Skeletal muscle cell (primary cell): ENCODE measurements around the gene GTF3C5.
"Not testable (repeated sequence)": the region's sequence is repeated elsewhere in the genome, so short reads cannot be mapped to it uniquely, and the experiment has no call there.

Experiments used
- DNase-seq: peaks from one replicate; pipeline ENCODE4 v3.0.0-alpha.2; 2010; ENCODE audit warnings: low read depth
- H3K4me3 ChIP-seq: 2 replicates; pipeline ENCODE4 v1.5.1; 2011; ENCODE audit warnings: low read depth, mild to moderate bottlenecking, control low read depth, low read length, moderate library complexity

Gene GTF3C5

DNA sequence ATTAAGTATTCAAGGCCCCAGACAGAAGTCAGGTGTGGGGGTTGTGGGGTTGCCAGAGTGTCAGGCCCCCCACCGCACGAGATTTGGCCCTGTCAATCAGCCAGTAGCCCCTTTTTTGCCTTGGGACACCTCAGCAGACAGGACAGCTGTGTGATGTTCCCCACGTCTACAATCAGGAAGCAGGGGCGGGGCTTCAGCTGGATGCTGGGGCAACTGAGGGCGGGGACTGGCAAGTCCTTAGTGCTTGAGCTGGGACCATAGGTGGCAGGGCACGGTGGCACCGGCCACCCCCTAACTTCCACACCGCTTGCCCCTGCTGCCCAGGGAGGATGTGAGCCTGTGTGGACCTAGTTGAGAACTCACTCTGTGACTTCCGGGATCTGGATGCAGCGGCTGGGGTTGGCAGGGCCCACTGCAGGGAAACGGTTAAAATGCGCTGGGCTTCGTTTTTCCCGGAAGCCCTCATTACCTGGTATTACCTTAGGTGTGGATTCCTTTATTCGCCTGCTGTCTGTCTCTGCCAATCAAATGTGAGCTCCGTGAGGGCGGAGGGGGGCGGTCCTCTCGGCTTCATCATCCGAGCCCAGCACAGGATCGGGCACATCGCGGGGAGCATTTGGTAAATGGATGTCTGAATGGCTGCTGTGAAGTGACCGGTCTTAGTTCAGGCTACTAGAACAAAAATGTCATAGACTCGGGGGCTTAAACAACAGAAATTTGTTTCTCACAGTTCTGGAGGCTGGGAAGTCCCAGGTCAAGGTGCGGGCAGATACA, 7.5 kb upstream of the GTF3C5 start:
- no peak for DNase-seq
- no peak overlapping the region for H3K4me3 ChIP-seq

DNA sequence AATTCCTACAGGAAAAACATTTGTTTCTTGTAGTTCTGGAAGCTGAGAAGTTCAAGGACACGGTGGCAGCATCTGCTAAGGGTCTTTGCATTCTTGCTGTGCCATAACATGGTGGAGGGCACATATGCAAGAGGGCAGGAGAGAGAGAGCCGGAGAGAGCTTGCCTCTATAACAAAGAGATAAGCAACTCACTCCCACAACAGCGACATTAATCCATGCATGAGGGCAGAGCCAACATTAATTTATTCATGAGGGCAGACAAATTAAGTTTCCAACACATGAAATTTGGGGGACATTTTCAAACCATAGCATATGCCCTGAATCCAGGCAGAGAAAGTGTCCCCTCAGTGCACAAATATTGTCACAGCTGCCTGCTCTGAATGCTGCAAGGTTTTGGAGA, 4.4 kb upstream of the GTF3C5 start:
- DNase-seq = no peak

DNA sequence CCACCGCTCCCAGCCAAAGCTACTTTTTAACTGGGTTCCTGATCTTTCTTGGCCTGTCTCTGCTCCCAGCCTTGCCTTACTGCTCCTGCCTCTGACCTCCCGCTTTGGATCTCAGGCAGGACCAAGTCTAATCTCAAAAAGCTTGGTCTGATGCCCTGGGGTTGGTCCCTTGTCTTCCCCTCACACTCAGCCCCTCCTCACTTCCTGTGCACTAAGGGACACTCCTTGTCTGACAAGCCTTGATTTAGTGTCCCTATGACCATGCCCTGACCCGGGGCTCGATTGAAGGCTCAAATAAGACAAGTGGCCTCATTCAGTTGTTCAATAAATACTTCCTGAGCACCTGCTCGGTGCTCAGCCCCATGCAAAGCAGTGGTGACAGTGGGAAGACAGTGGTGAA, 3.7 kb upstream of the GTF3C5 start:
- no peak for DNase-seq
- no peak overlapping the region for H3K4me3 ChIP-seq

More for the DNA sequence above, 4.4 kb upstream of the GTF3C5 start:
- H3K4me3 ChIP-seq = no peak overlapping the region

DNA sequence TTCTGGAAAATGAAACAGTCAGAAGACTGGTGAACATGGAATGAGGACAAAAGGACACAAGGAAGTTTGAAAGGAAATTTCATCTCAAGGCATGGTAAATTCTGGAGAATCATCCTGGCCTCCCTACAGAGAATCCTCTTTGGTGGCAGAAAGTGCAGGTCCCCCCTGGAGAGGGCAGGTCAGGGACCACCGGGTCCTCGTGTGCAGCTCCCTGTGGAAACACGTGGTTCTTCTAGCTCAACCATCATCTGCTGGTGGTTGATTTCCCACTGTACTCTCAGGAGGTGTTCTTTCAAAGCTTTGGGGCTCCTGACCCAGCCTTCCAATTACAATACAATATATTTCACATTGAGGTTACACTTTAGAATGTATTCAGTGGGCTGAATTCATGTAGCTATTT, 2.6 kb upstream of the GTF3C5 start:
- no peak overlapping the region for H3K4me3 ChIP-seq
- DNase-seq = no peak

DNA sequence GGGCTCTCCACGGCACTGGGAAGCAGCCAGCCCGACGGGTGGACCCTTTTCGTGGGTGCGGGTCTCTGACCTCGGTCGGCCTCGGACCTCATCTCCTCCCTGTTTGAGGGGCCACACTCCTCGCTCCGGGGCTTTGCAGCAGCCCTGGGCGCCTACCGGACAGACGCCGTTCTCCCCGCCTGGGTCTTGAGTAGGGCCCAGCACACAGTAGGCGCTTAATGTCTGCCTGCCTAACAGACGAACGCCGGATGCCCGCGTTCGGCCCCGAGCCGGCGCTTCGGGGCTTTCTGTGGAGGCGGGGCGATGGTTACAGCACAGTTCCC, 842 bp upstream of the GTF3C5 start:
- no peak for DNase-seq
- H3K4me3 ChIP-seq = peak overlapping the region; percentile 96

DNA sequence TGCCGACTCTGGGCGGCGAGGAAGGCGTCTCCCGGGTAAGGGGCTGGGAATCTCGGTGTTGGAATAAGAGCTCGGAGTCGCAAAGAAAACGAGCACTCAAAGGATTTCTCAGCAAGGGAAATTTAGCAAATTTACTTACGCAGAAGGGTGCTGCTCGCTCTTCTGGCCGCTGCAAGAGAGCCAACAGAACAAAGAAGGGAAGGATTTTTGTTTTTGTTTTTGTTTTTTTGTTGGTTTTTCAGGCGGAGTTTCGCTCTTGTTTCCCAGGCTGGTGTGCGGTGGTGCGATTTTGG, 279 bp downstream of the GTF3C5 start:
- H3K4me3 ChIP-seq = peak overlapping the region; percentile 96
- no peak for DNase-seq

DNA sequence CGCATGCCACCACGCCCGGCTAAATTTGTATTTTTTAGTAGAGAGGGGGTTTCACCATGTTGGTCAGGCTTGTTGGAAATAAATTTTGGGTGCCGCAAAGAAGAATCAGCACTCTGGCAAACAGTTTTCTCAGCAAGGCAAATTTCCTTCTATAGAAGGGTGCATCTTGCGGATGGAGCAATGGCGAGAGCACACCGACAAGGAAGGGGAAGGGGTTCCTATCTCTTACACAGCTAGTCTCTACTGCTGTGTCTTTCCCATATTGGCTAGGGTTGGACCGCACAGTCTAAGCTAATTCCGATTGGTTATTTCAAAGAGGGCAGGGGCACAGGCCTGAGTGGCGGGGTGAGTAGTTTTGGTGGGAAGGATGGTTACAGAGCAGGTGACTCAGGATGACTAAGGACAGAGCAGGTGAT, 707 bp downstream of the GTF3C5 start:
- DNase-seq = no peak
- H3K4me3 ChIP-seq = peak overlapping the region; percentile 96

DNA sequence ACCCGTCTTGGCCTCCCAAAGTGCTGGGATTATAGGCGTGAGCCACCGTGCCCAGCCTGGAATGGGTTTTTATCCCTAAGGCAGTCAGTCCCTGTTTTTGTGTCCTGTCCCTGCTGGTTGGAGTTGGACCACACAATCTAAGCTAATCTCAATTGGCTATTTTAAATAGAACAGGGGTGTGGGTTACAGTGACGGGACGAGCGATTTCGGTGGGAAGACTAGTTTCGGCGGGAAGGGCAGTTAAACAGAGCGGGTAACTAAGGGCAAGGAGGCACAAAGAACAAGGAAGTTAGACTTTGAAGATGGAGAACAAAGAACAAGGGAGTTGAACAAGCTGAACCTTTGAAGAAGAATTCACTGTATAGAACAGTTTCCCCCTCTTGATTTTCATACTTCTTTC, 1.4 kb downstream of the GTF3C5 start:
- H3K4me3 ChIP-seq = no peak overlapping the region
- DNase-seq = no peak

DNA sequence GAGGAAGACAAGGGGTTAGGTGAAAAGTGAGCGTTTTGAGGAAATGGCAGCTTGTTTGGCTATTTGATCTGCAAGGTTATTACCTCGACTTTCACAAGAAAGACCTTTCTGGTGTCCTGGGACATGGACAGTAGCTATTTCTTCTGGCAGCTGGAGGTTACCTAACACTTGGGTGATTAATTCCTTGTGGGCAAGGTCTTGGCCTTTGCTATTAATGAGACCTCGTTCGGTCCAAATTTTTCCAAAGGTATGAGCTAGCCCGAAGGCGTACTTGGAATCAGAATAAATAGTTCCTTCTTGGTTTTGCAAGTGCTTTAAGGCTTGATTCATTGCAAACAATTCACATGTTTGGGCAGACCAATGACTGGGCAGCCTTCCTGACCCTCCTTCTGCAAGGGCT, 4.9 kb downstream of the GTF3C5 start:
- no peak overlapping the region for H3K4me3 ChIP-seq
- no peak for DNase-seq

DNA sequence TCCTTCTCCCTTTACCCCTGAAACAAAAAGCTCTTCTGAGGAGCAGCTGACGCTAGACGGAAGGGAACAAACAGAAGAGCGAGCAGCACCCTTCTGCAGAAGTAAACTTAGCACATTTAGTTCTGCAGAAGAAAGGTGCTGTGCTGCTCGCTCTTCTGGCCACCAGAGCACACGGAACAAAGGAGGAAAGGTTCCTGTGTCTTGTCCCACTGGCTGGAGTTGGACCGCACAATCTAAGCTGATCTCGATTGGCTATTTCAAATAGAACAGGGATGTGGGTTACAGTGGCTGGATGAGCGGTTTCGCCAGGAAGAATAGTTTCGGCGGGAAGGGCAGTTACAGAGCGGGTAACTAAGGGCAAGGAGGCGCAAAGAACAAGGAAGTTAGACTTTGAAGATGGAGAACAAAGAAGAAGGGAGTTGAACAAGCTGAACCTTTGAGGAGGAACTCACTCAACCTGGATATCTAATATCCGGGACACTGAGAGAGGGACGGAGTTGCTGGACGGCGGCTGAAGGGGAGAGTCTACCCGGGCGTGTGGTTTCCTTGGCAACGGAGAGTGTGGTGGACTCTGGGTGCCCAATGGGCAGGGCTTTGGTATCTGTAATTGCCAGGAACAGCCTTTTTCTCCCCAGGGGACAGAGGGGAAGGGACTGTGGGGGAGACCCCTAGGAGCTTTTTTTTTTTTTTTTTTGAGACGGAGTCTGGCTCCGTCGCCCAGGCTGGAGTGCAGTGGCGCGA, 7.1 kb downstream of the GTF3C5 start:
- no peak overlapping the region for H3K4me3 ChIP-seq
- DNase-seq = no peak

DNA sequence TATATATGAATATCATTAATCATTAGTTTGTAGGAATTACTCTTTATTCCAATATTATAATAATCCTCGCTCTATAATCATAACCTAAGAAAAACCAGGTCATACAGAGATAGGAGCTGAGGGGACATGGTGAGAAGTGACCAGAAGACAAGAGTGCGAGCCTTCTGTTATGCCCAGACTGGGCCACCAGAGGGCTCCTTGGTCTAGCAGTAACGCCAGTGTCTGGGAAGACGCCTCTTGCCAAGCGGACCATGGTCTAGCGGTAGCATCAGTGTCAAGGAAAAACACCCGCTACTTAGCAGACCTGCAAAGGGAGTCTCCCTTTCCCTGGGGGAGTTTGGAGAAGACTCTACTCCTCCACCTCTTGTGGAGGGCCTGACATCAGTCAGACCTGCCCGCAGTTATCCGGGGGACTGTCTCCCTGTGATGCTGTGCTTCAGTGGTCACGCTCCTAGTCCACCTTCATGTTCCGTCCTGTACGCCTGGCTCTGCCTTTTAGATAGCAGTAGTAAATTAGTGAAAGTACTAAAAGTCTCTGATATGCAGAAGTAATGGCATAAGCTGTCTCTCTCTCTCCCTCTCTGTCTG, 10.2 kb downstream of the GTF3C5 start:
- not testable (repeated sequence) for H3K4me3 ChIP-seq, DNase-seq

DNA sequence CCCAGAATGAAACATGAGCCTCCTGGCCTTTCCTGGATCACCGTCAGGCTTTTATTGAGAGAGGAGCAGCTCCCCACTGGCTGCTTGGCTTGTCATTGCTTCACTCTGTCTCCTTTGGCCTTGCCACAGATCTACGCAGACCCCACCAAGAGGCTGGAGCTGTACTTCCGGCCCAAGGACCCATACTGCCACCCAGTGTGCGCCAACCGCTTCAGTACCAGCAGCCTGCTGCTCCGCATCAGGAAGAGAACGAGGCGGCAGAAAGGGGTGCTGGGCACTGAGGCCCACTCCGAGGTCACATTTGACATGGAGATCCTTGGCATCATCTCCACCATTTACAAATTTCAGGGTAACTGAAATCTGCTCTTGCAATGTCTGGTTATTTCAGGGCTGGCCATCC, 11.2 kb downstream of the GTF3C5 start:
- no peak for DNase-seq
- H3K4me3 ChIP-seq = no peak overlapping the region

DNA sequence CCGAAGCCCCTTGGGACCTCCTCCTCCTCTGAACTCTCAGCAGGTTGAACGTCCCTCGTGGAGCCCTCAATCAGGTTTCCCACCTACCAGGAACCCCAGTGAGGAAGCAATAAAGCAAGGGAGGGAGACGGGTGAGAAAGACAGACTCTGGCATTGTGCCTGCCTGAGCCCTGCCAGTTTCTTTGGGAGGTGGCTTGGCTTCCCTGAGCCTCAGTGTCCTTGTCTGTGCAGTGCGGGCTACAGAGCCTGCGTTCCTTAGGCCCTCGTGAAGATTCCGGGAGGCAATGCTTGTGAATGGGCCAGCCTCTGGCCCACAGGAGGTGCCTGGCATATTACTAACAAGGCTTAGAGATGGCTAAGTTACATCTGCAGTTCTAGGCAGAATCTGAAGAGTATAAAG, 11.9 kb downstream of the GTF3C5 start:
- H3K4me3 ChIP-seq = no peak overlapping the region
- no peak for DNase-seq

DNA sequence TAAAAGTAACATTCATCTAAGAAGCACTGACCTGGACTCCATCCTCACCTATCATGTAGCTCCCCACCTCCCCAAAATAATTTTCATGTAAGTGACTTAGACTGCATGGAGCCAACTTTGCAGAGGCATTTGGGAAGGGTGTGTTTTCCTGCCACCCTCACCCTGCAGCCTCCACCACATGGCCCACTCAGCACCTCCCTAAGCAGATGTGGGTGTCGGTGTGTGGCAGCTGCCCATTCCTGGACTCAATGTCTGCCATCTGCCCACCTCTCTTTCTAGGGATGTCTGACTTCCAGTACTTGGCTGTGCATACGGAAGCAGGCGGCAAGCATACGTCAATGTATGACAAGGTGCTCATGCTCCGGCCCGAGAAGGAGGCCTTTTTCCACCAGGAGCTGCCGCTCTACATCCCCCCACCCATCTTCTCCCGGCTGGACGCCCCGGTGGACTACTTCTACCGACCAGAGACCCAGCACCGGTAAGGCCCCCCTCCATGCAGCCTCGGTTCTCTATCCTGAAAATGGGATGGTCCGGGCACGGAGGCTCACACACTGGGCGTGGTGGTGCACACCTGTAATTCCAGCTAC, 12.7 kb downstream of the GTF3C5 start:
- DNase-seq = no peak
- H3K4me3 ChIP-seq = no peak overlapping the region

DNA sequence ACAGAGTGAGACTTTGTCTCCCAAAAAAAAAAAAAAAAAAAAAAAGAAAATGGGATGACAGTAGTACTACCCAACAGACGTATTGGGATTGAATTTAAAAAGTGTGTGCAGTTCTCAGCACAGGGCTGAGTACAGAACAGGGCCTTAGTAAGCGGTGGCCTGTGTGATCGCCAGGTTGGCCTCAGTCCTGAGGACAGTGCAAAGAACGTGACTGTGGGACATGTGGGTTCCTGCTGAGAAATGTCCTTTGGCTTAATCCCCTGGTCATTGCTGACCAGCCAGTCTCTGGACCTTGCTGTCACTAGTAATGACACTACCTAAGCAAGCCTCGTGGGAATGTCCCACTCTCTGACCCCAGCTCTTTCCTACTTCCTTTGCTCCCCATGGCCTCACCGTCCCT, 13.3 kb downstream of the GTF3C5 start:
- no peak for DNase-seq
- no peak overlapping the region for H3K4me3 ChIP-seq

DNA sequence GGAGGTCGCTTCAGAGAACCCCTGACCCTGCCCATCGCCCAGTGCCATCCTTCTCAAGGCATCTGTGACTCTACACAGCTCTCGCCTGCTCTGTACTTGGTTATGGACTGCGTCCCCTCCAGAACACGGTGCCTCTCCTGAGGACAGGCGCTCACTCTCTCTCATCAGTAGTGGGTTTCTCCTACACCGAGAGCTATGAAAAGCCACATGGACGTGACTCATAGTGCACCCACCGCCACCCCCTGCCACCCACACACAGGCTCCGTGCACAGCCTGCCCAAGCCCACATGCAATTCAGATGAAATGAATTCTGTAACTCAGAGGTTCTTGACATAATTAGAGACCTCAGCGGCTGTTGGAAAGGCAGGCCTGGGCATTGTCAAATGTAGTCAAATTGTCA, 13.9 kb downstream of the GTF3C5 start:
- no peak for DNase-seq
- no peak overlapping the region for H3K4me3 ChIP-seq

DNA sequence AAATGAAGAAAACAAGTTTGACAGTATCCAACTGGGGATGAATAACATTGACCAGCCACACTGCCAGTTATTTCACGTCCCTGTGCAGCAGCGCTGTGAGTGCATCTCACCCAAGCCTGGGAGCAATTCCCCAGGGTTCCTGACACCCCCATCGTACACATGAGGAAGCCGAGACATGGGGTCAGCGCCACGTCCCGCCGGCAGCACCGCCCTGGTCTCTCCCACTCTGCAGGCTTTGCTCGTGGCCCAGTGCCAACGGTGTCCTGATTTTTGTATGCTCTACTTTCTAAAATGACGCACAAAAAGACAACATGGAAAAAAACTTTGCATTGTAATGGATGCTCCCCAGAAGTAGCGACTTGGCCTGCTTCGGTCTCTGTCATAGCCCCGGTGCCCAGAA, 14.3 kb downstream of the GTF3C5 start:
- H3K4me3 ChIP-seq = no peak overlapping the region
- no peak for DNase-seq

DNA sequence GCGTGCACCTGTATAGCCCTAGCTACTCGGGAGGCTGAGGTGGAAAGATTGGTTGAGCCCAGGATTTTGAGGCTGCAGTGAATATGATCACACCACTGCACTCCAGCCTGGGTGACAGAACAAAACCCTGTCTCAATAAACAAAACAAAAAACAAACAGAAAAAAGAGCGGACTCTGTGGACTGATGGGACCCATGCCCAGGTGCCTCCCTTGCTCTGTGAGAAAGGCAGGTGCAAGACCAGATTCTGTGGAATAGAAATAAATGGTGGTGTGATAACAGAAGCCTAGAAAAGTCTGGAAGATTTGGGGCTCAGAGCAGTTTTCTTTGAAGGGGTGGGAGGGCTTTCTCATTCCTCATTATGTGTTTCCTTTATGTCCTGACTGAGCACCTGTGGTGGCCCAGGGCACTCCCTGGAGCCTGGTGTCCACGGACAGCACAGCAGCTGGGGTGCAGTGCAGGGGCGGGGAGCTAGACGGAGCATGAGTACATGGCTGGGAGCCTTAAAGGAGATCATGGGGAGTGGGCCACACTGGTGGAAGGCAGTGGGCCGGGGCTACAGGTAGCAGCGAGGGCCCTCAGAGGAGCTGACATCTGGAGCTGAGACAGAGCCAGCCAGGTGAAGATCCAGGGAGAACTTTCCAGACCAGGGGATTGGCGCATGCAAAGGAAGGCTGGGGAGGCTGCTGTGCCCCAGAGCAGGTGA, 15.6 kb downstream of the GTF3C5 start:
- DNase-seq = no peak
- no peak overlapping the region for H3K4me3 ChIP-seq

DNA sequence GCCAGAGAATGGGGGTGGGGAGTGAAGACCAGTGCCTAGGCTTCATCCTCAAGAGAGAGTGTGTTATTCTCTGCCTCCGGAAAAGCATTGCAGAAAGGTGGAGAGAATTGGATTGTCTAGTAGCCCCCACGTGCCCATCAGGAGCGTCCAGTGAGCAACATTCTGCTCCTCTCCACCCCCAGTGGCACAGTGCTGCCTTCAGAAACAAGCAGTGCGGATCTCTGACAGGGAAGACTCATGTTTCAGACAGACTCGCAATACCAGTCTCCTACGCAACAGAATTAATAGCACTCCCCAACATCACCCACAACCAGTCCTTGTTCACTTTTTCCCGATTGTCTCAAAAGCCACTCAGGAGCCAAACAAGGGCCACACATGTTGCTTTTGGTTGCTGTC, 16.1 kb downstream of the GTF3C5 start:
- H3K4me3 ChIP-seq = no peak overlapping the region
- no peak for DNase-seq

DNA sequence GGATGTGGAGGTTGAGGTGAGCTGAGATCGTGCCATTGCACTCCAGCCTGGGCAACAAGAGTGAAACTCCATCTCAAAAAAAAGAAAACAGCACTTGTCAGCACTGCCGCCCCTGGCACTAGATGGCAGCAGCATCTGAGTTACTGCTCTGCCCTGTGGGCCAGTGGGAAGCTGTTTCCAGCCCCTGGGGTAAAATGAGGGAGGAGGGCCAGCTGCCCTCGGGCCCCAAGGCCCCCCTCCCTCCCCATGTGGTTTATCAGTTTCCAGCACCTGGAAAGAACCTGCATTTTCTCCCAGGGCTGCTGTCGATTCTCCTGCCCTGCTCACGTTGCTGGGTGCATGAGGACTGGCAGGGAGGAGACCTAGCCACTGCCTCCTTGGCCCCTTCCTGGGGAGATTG, 17.8 kb downstream of the GTF3C5 start:
- no peak for DNase-seq
- no peak overlapping the region for H3K4me3 ChIP-seq
